NCI-H128 (cell line): Measurements from ENCODE around the gene ABLIM1.

Source experiments
- DNase-seq: peaks from one replicate; lab custom pipeline; 2025; ENCODE audit not compliant: unreplicated experiment; lab: John Stamatoyannopoulos, UW

Gene ABLIM1

DNA sequence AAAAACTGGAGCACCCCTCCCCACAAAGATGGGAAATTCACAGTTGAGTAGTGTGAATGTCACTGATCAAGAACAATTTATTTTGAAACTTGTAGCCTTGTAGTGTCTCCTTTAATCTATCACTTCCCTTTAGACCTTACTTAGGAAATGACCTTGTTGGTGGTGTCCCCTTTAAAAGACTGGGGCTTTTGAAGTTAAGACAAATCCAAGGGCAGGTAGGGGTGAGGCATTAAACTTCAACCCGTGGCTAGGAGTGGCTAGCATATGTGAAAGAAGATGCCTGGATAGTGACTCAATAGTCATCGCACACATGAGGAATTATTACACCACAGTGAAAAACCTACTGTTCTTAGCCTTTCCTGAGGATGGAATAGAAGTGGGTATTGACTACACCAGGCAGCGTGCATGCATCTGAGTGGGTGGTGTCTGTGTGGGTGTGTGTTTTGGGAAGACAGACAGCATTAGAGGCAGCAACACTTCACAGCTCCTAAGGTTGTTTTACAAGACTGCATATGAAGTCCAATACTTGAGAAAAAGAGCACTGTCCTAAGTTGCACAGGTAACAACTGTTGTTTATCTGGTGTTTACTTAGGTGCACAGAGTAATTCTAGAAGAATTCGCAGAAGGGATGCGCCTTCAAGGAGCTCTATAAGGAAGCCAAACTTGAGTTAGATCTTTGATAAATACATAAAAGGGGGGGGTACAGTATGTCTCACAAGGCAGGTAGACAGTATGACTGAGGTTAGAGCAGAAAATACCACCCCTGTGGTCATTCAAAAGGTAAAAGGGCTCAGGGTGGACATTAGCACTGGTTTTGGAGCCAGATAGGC, 32.9 kb downstream of the ABLIM1 start:
- DNase-seq = no peak

GRCh38 chr10:114624422-114624821, 33.7 kb downstream of the ABLIM1 start:
- DNase-seq = no peak

- no peak for DNase-seq
Measured at GRCh38 chr10:114623661-114624294, 34.3 kb downstream of the ABLIM1 start.

- DNase-seq = no peak
Measured at GRCh38 chr10:114623155-114623554, 34.9 kb downstream of the ABLIM1 start.

- no peak for DNase-seq
Measured at GRCh38 chr10:114618722-114619121, 39.4 kb downstream of the ABLIM1 start.

DNA sequence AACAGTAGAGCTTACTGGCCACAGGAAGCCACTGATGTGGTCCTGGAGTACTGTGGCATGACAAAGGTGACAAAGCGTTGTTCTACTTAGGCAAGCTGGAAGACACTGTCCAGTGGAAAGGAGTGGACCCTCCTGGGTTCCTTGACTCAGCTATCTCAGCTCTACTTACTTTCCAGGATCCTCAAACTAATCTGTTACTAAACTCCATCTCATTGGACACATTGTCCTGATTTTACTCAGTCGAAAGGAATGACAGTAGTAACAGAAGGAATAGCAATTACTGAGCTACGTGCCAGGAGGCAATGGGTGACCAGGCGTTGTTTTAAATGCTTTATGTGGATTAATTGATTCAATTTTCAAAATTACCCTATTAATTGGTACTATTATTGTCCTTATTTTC, 41.6 kb downstream of the ABLIM1 start:
- DNase-seq = no peak

GRCh38 chr10:114616103-114616502, 42.0 kb downstream of the ABLIM1 start:
- DNase-seq = no peak

GRCh38 chr10:114615600-114616007, 42.5 kb downstream of the ABLIM1 start:
- DNase-seq = no peak

DNA sequence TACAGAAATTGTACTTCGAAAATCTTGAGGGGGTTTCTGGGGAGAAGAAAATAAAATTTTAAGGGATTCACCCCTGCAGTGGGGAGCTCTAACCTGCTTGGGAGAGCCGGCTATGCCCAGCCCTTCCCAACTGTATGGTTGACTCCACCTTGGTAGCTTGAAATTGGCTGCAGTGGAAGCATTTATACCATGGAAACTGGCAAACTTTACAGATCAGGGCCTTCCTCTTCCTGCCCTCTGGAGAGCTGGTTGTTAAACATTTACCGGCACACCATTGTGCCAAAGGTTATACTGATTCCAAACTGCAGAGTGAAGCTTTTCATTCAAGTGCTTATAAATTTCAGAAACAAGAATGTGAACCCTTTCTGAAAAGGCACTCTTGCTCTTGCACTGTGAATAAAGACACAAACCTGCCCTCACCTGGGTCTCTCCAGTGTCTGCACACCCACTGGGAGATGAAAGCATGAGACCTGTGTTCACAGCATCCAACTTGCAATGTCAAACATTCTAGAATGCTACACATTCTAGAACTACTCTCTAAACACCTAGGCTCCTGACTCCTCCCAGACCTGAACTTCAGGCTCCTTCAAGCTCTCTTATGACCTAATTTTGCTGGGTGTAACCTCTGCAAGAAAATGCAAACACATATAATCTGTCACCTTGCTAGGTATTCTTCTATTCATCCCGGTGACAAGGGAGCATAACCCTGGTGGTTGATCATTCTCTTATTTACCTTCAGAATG, 44.7 kb downstream of the ABLIM1 start:
- no peak for DNase-seq

GRCh38 chr10:114611617-114612016, 46.5 kb downstream of the ABLIM1 start:
- no peak for DNase-seq

DNA sequence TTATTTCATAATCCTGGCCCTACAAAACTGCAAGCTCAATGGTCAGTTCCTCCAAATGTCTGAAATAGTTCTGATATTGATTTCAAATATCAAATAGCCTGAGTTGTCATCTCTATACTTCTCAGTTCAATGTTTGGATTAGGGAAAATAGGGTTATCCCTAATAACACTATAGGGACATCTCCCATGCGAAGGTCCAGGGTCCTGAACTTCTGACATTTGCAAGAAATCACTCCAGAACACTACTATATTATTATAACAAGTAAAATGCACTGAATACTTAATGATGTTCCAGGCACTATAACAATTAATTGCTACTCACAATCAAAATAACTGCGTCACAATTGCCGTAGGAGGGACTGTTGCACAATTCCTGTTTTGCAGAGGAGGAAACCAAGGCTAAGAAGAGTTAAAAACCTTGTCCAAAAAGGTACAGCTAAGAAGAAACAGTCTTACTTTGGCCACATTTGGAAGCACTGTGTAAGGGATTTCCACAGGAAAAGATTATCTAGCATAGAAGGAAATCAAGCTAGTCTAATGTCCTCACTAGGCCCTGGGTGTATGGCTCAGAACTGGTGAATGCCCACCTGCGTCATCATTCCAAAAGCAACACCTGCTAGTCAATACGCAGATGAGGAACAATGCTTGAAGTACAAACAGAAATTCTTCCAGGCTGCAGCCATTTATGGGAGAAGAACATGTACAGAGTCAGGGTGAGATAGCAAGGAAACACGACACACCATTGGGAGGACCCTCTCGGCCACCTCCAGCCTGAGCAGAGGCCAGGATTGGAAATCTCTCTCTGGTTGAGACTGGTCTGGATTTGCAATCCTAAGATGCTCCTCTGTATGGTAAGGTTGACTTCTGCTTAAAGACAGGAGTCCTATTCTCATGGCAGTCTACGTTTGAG, 48.3 kb downstream of the ABLIM1 start:
- DNase-seq = no peak

DNA sequence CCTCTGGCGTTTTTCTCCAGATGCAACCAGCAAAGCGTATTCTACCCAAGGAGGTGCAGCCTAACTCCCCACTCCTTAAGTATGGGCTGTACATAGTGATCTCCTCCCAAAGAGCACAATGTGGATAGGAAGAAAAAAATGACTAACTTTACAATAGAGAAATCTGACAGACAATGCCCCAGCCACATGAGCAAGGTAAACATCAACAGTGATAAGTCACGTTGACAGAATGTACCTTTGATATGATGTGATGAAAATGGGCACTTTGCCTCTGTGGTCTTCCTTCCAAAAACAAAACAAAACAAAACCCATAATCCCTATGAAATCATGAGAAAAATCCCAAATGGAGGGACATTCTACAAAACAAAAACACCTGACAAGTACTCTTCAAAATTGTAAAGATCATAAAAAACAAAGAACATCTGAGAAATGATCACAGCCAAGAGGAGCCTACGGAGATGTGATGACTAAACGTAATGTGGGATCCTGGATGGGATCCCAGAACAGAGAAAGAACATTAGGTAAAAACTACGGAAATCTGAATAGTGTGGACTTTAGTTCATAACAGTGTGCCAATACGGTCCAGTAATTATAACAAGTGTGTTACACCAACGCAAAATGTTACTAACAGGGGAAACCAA, 50.6 kb downstream of the ABLIM1 start:
- DNase-seq = no peak

DNA sequence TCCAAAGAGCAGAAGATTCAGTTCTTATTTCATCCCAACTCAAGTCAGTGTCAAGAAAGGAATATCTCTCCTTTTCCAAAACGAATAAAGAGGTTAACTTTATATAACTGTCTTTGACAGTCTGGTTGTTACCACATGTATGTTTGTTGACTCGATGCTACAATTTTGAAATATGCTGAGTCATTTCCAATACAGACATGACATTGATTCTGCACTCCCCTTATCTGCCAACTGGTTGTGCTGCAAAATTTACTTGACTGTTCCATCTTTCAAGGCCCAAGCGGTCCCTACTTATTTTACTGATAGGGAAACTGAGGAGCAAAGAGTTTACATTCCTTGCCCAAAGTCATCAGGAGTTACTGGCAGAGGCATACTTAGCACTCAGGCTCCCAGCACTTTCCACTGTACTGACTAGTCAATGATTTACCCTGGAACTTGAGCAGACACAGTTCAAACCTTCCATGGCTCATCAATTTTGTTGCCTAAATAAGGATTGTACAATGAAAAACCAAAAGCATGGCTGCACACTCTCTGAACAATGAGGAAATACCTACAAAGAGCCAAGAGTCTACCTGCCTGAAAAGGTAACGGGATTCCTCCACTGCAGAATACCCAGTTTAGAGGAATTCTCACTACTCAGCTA, 52.8 kb downstream of the ABLIM1 start:
- DNase-seq = no peak

- no peak for DNase-seq
Measured at GRCh38 chr10:114604357-114605130, 53.5 kb downstream of the ABLIM1 start.

DNA sequence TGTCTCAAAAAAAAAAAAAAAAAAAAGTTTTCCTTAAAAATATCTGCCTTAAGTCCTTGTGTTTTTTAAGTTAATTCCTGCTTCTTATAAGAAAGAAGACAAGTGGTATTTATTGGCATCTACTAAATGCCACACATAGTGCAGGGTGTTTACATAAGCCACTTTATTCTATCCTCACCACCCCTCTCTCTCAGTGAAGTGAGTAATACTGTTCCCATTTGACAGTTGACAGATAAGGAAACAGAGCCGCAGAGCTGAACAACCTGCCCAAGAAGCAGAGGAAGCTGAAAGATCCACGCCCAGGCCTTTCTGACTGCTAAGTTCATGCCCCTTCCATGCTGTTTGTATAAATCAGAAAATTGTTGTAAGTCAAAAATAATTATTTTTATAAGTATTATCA, 54.1 kb downstream of the ABLIM1 start:
- no peak for DNase-seq

- no peak for DNase-seq
Measured at GRCh38 chr10:114603303-114603702, 54.8 kb downstream of the ABLIM1 start.

DNA sequence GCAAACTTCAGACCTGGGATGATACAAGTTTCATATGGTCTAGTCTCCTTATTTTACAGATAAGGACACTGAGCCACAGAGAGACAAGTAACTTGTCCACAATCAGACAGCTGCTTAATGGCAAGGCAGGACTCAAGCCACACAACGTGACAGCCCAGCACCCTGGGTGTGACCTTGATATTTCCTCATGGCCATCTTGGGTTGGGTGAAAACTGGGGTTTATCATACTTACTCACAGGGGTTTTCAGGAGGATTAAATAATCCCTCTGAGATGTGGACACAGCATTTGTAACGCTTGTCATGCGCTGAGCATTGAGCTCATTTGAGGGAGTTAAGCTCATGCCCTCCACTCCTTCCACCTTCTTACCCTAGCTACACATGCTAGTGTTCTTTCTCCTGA, 58.0 kb downstream of the ABLIM1 start:
- no peak for DNase-seq

DNA sequence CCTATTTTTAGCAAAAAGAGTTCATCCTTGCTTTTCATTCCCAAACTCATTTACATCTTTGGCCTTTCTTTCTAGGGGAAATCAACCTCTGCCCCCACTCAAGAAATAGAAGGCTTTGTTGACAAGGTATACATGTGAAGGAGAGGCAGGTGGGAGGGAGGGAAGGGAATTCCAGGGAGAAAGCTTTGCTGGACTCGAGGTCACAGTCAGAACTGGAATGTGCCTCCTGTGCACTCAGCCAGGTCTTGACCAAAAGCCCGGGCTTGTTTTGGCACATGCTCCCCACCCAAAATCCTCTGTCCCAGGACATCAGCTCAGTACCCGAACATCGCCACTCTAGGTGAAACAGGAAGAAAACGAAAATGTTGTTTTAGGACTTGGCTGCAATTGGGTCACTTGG, 61.3 kb downstream of the ABLIM1 start:
- DNase-seq = no peak

DNA sequence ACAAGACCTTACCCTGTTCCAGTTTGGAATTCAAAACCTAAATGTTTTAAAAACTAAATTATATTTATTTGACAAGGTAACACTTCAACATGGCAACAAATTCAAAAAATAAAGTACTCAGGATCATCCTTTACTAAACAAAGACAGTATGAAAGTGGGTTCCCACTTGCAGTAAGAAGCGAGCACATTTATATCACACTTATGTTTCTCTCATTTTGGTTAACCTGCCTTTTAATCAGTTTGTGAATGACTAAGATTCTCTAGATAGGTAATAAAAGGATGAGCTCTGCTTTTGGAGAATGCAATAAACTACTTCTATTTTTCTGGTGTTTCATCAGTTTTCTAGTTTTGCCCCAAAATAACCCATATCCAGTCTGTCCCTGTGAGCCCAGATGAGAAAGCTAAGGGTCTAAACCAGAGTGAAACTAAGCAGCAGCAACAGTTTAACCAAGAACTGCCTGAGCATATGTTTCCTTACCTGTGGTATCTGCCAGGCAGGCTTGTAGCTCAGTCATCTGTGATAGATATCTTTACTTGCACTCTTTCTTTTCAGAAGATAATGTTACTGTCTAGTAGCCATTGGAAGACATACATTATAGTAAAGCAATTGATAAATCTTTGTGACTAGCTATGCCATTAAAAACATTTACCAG, 64.1 kb downstream of the ABLIM1 start:
- DNase-seq = no peak
